Keratinocyte (primary cell): ENCODE measurements around the gene INSC. TPM values are rescaled to one million over a fixed set of nuclear protein-coding genes. Genes with fewer than 3 reads are reported as not detected.

Experiments used
- DNase-seq: peaks from one replicate; pipeline ENCODE4 v3.0.0-alpha.2; 2011; ENCODE audit warnings: low read depth, missing footprints, low spot score
- FAIRE-seq: peaks from 2 replicates; lab custom pipeline; 2011; peaks lifted over from hg19 to GRCh38; lab: Jason Lieb, UNC
- H2AFZ ChIP-seq: 2 replicates; pipeline ENCODE4 v1.6.0; 2012; ENCODE audit warnings: low read length, control low read depth, inconsistent platforms; ENCODE audit not compliant: control insufficient read depth
- H3K27ac ChIP-seq: 2 replicates; pipeline ENCODE4 v1.5.1; 2011; ENCODE audit warnings: low read length; ENCODE audit not compliant: control insufficient read depth, insufficient read depth
- H3K27me3 ChIP-seq: 3 replicates; pipeline ENCODE4 v1.6.0; 2011; ENCODE audit warnings: low read length; ENCODE audit not compliant: control insufficient read depth, insufficient read depth; ENCODE audit errors: extremely low read depth
- H3K36me3 ChIP-seq, 2 experiments: 2 replicates in 1 of 2; 3 replicates in 1 of 2; pipeline ENCODE4 v1.5.1; 2011; ENCODE audit warnings: low read length in 2 of 2, mild to moderate bottlenecking in 1 of 2; ENCODE audit not compliant: control insufficient read depth in 2 of 2, insufficient read depth in 2 of 2; ENCODE audit errors: extremely low read depth in 1 of 2
- H3K4me1 ChIP-seq: 3 replicates; pipeline ENCODE4 v1.5.1; 2011; ENCODE audit warnings: low read length; ENCODE audit not compliant: control insufficient read depth, insufficient read depth; ENCODE audit errors: extremely low read depth
- H3K4me2 ChIP-seq: 3 replicates; pipeline ENCODE4 v1.6.0; 2011; ENCODE audit warnings: low read depth, low read length; ENCODE audit not compliant: control insufficient read depth, insufficient read depth; ENCODE audit errors: extremely low read depth
- H3K4me3 ChIP-seq, 3 experiments: fragments of 200-600 bp in 1 of 3; sonication (generic) in 1 of 3; 2 replicates in 2 of 3; 3 replicates in 1 of 3; pipeline ENCODE4 v1.5.1; 2011 to 2016; ENCODE audit warnings: low read length in 3 of 3, mild to moderate bottlenecking in 3 of 3, control low read depth in 2 of 3, inconsistent platforms in 1 of 3, low read depth in 1 of 3, mixed read lengths in 1 of 3, mixed run types in 1 of 3, moderate library complexity in 1 of 3; ENCODE audit not compliant: control insufficient read depth in 2 of 3, insufficient read depth in 2 of 3; ENCODE audit errors: extremely low read depth in 1 of 3
- H3K79me2 ChIP-seq: 2 replicates; pipeline ENCODE4 v1.6.0; 2012; ENCODE audit warnings: low read length; ENCODE audit not compliant: control insufficient read depth, insufficient read depth
- H3K9ac ChIP-seq: 3 replicates; pipeline ENCODE4 v1.6.0; 2011; ENCODE audit warnings: low read length; ENCODE audit not compliant: control insufficient read depth, insufficient read depth; ENCODE audit errors: extremely low read depth
- H3K9me1 ChIP-seq: 3 replicates; pipeline ENCODE4 v1.6.0; 2011; ENCODE audit warnings: low read length; ENCODE audit not compliant: control insufficient read depth, insufficient read depth; ENCODE audit errors: extremely low read depth
- H3K9me3 ChIP-seq: 2 replicates; pipeline ENCODE4 v1.5.1; 2012; ENCODE audit warnings: low read depth, low read length; ENCODE audit not compliant: control insufficient read depth
- H4K20me1 ChIP-seq: 3 replicates; pipeline ENCODE4 v1.6.0; 2011; ENCODE audit warnings: low read length; ENCODE audit not compliant: control insufficient read depth, insufficient read depth; ENCODE audit errors: extremely low read depth
- CTCF ChIP-seq, 3 experiments: IDR thresholded peaks in 1 of 3; conservative IDR thresholded peaks in 1 of 3; optimal IDR thresholded peaks in 1 of 3; 2 replicates in 2 of 3; 3 replicates in 1 of 3; pipeline versions ENCODE3 to v1.5.1; 2011; ENCODE audit warnings: low read length in 3 of 3, mild to moderate bottlenecking in 3 of 3, moderate library complexity in 2 of 3, control low read depth in 1 of 3, inconsistent platforms in 1 of 3; ENCODE audit not compliant: insufficient read depth in 2 of 3; ENCODE audit errors: extremely low read depth in 1 of 3
- EZH2 ChIP-seq: IDR thresholded peaks from one replicate; pipeline ENCODE4 v1.6.1; 2012; ENCODE audit warnings: inconsistent platforms, mild to moderate bottlenecking, low read length, moderate library complexity
- dilution Hi-C: fragments of 300-500 bp; cut with MboI; formaldehyde crosslinking; loops from one replicate; pipeline ENCODE4 v1.7.0; 2020; ENCODE audit warnings: low sequenced_read_pairs; ENCODE audit not compliant: extremely low pct_ligation_motif_present
- polyA plus RNA-seq, 5 experiments: library from polyadenylated mRNA; depleted of rRNA in 3 of 5; stranded (reverse) in 3 of 5; stranded (forward) in 1 of 5; unstranded in 1 of 5; fragments of >200 nt; gene quantifications; 1 replicate in 1 of 5; 2 replicates in 3 of 5; 3 replicates in 1 of 5; pipeline versions ENCODE4 v1.2.1 to v1.2.3, GENCODE V29; 2011 to 2012; ENCODE audit warnings: missing spikeins in 2 of 5, low read depth in 1 of 5, low replicate concordance in 1 of 5

INSC gene
- polyA plus RNA-seq, 1 donor (not counting 4 experiments of a cell fraction or from before 2014, with no cell fraction given) = 0.13 TPM

GRCh38 chr11:15107730-15108515, 6.8 kb upstream of the INSC start:
- H3K4me2 ChIP-seq = peak overlapping the region; percentile 84
- H3K27ac ChIP-seq = peak overlapping the region; percentile 73
- TF ChIP-seq CTCF (optimal IDR thresholded peaks at IDR 0.05 in 1 of 3, IDR thresholded peaks at IDR 0.05 in 1 of 3, conservative IDR thresholded peaks at IDR 0.05 in 1 of 3; ENCODE audit: extremely low read depth in 1 of 3, insufficient read depth in 2 of 3, low read length in 3 of 3) = no peak
- TF ChIP-seq EZH2 = no peak
- H3K27me3 ChIP-seq = no peaks in the 10 kb centered on the region
- H3K4me1 ChIP-seq = peaks cover 39% of the 10 kb centered on the region
- no peak for DNase-seq
- no peaks in the 10 kb centered on the region for H3K79me2 ChIP-seq
- peak overlapping the region in 2 of 3 experiments; percentile 22 to 30 for H3K4me3 ChIP-seq
- peak; percentile 89 for FAIRE-seq
- dilution Hi-C loops = no loop called here
- H3K9me1 ChIP-seq = no peaks in the 10 kb centered on the region
- H3K9me3 ChIP-seq = no peaks in the 10 kb centered on the region
- no peaks in the 10 kb centered on the region for H4K20me1 ChIP-seq
- peak overlapping the region; percentile 4 for H2AFZ ChIP-seq
- no peaks in the 10 kb centered on the region for H3K36me3 ChIP-seq
- no peak overlapping the region for H3K9ac ChIP-seq

- FAIRE-seq (no peak), DNase-seq (no peak)
- no peak overlapping the region for H3K4me3 ChIP-seq
- no peaks in the 10 kb centered on the region for H3K27me3 ChIP-seq
- H3K79me2 ChIP-seq = no peaks in the 10 kb centered on the region
- H2AFZ ChIP-seq = no peak overlapping the region
- no peak overlapping the region for H3K27ac ChIP-seq
- H3K9me3 ChIP-seq = no peaks in the 10 kb centered on the region
- no peak for TF ChIP-seq EZH2
- TF ChIP-seq CTCF (optimal IDR thresholded peaks at IDR 0.05 in 1 of 3, IDR thresholded peaks at IDR 0.05 in 1 of 3, conservative IDR thresholded peaks at IDR 0.05 in 1 of 3; ENCODE audit: extremely low read depth in 1 of 3, insufficient read depth in 2 of 3, low read length in 3 of 3) = no peak
- H3K4me1 ChIP-seq = peaks cover 39% of the 10 kb centered on the region
- H3K9me1 ChIP-seq = no peaks in the 10 kb centered on the region
- no peak overlapping the region for H3K4me2 ChIP-seq
- H3K36me3 ChIP-seq = no peaks in the 10 kb centered on the region
- no peaks in the 10 kb centered on the region for H4K20me1 ChIP-seq
- dilution Hi-C loops = no loop called here
- H3K9ac ChIP-seq = no peak overlapping the region
Observed at GRCh38 chr11:15108592-15109130, 6.1 kb upstream of the INSC start.
